Uterus (tissue), 2 donors: Measurements from ENCODE around the gene GALK2.

Experiments
- POLR2A ChIP-seq, 2 donors: fragments of 450-650 bp; IDR thresholded peaks; one replicate each; pipeline ENCODE4 v1.6.1; 2016; ENCODE audit warnings: antibody characterized with exemption in 2 of 2, mild to moderate bottlenecking in 1 of 2, moderate library complexity in 1 of 2
- TF ChIP-seq, protein P1 (sequence below), 4 experiments: fragments of 200-600 bp in 2 of 4; fragments of 450-650 bp in 2 of 4; sonication (generic) in 2 of 4; IDR thresholded peaks; one replicate each; pipeline ENCODE4 v1.5.1; 2016 to 2019; ENCODE audit warnings: antibody characterized with exemption in 4 of 4, mild to moderate bottlenecking in 2 of 4, moderate library complexity in 1 of 4

DNA sequence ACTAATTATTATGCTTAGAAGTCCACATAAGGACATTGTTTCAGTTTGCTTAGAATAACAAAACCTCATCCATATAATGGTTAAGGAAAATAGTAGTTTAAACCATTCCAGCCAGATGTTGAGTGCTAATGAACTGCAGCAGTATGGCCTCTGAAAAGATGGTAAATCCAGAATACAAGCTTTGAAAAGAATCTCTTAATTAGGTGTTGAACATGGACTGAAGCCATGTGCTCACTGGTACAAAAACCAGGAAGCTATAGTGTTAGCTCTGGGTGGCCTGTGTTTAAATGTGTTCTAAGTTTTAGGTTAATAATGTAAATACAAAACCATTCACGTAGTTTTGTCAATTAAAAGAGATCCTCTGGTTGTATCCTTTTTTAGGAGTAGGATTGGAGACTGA is 78.2 kb downstream of the GALK2 start:
- TF ChIP-seq, protein P1, sequence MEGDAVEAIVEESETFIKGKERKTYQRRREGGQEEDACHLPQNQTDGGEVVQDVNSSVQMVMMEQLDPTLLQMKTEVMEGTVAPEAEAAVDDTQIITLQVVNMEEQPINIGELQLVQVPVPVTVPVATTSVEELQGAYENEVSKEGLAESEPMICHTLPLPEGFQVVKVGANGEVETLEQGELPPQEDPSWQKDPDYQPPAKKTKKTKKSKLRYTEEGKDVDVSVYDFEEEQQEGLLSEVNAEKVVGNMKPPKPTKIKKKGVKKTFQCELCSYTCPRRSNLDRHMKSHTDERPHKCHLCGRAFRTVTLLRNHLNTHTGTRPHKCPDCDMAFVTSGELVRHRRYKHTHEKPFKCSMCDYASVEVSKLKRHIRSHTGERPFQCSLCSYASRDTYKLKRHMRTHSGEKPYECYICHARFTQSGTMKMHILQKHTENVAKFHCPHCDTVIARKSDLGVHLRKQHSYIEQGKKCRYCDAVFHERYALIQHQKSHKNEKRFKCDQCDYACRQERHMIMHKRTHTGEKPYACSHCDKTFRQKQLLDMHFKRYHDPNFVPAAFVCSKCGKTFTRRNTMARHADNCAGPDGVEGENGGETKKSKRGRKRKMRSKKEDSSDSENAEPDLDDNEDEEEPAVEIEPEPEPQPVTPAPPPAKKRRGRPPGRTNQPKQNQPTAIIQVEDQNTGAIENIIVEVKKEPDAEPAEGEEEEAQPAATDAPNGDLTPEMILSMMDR (IDR thresholded peaks at IDR 0.05), result no peak
- TF ChIP-seq POLR2A (IDR thresholded peaks at IDR 0.05), result no peak
